HG03097 (cell line): ENCODE results near the gene MARCHF6.
"Not testable (repeated sequence)": the region's sequence is repeated elsewhere in the genome, so short reads cannot be mapped to it uniquely, and the experiment has no call there.

Experiments
- ATAC-seq: cut with Tn5 transposase; IDR thresholded peaks from one replicate; pipeline ENCODE4 v1.9.1; 2021; ENCODE audit not compliant: unreplicated experiment, low FRiP score

Gene MARCHF6

DNA sequence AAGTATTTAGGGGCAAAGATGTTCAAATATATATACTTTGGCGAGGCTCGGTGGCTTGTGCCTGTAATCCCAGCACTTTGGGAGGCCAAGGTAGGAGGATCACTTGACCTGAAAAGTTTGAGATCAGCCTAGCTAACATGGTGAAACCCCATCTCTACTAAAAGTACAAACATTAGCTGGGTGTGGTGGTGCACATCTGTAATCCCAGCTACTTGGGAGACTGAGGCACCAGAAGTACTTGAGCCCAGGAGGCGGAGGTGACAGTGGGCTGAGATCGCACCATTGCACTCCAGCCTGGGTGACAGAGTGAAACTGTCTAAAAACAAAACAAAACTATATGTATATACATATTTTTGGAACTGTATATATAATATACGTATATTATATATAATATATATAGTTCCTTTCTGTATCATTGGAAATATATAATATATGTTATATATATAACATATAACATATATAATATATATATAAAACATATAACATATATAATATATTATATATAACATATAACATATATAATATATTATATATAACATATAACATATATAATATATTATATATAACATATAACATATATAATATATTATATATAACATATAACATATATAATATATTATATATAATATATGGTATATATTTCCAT lies 8.9 kb upstream of the MARCHF6 start:
- not testable (repeated sequence) for ATAC-seq

DNA sequence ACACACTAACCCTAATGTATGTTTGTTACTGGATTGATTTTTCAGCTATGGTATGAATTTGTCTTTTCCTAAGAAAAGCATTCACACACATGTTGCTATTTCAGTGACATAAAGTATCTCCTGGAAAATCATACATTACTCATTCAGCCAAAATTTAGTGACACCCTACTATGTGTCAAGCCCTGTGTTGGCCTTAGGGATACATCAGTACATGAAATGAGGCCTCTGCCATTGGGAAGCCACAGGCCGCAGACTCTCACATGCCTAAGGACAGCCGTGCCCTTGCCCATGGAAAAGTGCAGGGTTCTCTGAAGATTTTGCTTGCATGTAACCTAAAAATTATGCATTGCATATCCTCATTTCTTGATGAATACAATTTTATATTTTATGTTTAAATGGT lies 5.2 kb upstream of the MARCHF6 start:
- no peak for ATAC-seq

DNA sequence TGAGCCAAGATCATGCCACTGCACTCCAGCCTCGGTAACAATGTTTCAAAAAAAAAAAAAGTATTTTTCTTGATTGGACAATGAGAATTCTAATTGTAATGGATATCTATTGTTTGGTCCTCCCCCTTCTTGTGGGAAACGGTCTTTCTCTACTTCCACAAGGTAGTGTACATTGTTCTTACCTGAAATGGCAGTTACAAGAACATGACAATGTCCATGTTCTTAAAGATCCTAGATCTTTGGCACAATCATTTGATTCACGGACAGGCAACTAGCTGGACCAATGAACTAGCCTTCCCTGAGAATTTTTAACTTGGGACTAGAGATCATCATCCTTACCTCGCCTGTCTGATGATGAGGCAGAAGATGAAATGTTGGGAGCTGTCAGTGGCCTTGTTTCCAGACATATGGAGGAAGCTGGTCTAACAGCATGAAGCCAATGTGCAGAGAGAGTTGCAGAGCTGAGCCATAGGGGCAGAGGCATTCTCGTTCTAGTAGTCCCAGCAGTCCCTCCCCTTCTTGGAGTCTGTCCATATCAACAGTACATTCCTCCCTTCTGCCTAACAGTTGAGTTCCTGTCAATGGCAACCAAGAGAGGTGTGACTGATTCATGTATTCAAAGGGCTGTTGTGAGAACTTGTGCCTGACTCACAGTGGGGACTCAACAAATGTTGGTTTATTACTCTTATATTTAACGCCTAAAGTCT lies 2.1 kb upstream of the MARCHF6 start:
- no peak for ATAC-seq

DNA sequence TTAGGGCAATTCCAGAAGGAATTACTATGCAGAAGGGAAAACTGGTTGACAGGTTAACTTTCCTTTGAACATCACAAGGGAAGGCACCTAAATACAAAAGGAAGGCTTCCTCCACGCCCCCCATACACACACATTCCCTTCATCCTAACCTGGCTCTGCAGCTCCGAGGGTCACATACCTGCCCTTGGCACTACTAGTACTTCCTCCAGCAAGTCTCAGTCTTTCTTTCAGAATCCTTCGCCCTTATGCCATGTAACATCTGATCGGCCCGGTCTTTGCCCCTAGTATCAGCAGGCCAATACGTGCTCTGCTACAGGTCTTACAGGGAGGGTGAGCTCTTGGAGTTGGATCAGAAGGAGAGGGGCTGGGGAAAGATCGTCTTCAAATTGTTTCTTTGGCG lies 1.6 kb upstream of the MARCHF6 start:
- no peak for ATAC-seq

DNA sequence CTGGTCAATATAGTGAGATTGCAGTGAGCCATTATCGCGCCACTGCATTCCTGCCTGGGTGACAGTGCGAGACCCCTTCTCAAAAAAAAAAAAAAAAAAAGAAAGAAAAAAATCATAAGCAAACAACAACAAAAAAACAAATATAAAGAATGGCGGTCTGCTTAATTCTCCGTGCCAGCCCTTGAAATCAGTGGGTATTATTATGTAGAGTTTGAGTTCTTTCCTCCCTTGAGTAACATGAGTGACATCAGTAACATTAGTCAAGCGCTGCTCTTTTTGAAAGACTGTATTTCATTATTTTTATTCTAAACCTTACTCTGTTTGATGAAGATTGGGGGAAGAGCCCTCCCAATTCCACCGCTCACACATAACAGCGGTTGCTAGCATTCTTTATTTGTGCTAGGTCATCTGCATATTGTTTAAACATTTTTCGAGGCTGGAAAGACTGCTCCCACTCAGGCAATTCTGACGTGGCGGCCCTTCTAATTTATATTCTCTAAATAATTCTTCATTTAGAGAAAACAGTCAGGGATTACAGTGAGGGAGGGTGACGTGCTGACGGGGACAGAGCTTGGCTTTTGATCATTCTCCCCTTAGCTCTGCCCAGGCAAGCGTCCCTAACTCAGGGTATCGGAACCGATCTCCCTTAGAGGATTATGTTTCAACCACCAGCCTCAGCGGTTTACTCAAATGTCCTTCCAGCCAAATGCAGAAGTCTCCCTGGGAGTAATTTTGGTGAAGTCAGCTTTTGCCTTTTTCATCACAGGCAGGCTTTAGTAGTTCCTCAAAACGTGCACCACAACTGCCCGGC lies 860 bp upstream of the MARCHF6 start:
- no peak for ATAC-seq

DNA sequence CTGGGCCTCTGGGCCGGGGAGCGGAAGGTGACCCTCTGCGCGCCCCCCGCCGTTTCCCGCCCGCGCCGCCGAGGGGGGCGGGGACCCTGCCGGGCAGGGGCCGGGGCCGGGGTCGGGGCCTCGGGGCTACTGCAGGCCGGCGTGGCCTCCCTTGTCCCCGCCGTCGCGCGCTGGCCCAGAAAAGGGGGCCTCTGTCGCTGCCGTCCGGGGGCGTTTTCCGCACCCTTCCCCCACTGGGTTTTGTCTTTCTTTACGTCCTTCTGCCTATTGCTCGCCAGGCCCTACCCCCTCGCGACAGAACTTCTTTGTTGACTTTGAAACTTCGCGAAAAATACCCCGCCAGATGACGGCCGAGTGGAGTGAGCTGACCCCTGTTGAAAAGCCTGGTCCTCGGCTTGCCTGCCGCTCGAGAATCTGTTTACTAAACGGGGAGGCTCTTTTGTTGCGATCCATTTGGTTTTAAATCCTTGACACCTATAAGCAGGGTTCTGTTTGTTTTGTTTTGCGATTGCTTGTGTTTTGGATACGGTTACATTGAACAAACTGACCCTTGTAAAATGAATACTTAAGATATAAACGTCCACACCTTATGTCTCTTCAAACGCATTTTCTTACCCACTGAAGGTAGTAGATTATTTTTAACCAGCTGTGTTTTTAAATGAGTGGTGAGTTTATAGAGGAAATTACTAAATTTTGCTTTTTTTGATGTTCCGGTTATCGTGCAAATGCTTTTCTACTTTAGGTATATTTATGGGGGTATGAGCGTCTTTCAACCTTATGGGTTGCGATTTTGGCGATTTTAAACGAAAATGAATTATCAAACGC lies 765 bp downstream of the MARCHF6 start:
- ATAC-seq, result peak; percentile 11

DNA sequence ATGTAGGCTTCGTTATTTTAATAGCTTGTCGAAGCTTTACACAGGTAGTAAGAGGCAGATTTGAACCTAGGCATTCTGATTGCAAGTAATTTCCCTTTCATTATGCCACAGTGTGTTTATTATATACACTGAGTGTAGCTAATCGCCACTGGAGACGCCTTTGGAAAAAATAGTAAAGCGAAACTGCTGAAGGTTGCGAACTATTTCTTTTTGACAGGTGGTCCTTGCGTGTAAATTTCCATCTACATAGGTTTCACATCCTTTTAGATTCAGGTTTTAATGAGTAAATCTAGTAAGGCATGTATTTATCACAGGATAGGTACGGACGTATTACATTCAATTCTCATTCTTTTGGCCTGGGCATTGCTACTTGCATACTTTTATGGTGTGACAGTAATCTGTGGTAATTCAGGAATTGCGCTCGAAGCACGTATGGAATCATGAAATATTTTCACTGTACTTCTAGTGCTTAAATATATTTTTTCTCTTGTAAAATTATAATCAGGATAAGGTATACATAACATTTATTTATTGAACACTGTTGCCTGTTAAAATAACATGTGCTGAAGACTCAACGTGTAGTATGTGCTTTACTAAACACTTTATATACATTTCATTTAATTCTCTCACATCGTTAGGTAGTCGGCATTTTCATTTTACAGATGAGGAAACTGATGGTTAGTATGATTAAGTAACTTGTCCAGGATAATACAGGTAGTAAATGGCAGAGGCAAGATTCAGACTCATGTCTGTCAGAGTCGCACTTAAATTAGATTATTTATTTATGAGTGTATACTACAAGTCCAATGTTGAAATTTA lies 1.8 kb downstream of the MARCHF6 start:
- no peak for ATAC-seq

DNA sequence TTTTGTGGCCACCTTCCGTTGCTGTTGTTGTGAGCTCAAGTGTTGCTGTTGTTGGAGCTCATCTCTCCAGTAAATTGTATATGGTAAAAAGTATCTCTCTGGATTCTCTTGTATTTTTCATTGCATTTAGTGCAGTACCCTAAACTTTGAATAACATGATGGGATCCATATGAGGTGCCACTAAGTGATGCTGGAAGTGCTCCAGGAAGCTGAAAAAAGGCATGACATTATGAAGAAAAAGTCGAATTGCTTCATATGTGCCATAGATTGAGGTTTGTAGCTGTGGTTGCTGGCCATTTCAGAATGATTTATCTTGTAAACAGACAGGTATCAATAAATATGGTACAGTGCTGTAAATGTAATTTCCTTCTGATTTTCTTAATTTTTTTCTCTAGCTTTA lies 5.5 kb downstream of the MARCHF6 start:
- ATAC-seq, result no peak

DNA sequence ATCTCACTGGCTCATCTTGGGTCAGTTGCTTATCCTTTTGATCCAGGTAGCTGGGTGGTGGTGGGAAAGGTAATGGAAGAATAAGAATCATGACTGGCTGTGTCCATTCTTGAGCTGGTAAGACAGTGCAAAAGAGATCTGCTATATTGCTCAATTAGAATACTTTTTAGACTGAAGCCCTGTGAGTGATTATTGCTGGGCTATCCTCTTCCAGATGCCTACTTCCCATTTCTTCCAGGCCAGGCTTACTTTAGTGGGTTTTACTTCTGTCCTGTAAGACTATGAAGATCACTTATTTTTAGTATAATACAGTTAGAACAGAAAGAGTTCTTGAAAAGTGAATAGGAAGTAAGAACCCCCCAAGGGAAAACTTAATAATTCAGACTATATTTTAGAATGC lies 7.2 kb downstream of the MARCHF6 start:
- no peak for ATAC-seq

DNA sequence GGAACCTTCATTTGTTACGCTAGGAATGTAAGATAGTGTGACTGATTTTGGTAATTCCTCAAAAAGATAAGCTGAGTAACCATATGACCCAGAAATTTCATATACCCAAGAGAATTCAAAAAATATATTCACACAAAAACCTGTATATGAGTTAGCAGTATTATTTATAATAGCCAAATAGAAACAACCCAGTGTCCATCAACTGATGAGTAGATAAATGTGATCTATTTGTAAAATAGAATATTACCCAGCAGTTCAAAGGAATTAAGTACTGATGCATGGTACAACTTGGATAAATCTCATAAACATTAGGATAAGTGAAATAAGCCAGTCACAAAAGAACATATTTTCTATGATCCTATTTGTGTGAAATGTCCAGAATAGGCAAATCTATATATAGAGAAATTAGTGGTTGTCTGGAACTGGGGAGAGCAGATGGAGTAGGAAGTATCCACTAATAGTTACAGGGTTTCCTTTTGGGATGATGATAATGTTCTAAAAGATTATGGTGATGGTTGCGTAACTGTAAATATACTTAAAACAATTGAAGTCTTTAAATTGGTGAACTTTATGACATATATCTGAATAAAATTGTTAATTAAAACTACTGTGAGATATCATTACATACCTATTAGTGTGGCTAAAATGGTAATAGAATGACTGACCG lies 10.2 kb downstream of the MARCHF6 start:
- no peak for ATAC-seq

DNA sequence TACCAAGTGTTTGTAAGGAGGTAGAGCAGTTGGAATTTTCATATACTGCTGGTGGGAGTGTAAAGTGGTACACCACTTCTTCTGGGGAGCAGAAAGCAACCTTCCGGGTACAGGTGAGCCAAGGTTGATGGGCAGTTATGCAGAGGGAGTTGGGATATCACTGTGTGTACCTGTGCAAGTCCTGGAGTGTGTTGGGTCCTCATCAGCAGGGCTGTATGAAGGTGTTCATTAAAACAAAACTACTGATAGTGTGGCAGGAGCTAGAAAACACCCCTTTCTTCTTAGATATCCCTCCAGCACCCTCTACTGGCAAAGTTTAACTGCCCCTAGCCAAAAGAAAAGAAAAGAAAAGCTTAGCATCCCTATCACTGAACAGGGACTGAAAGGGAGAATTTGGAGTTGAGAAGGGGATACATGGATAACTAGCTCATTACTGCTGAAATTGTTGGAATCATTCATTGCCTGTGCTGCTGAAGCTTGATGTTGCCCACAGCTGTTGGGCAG lies 10.7 kb downstream of the MARCHF6 start:
- ATAC-seq, result no peak

DNA sequence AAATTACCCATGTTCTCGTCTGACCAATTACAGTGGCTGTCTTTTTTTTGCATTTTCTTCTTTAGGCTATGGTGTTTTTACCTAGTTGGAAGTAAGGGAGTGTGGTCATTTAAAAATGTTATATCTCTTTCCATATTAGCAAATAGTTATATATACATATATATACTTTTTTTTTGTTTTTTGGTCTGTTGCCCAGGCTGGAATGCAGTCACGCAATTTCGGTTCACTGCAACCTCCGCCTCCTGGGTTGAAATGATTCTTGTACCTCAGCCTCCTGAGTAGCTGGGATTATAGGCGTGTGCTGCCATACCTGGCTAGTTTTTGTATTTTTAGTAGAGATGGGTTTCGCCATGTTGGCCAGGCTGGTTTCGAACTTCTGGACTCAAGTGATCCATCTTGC lies 12.3 kb downstream of the MARCHF6 start:
- ATAC-seq, result no peak

DNA sequence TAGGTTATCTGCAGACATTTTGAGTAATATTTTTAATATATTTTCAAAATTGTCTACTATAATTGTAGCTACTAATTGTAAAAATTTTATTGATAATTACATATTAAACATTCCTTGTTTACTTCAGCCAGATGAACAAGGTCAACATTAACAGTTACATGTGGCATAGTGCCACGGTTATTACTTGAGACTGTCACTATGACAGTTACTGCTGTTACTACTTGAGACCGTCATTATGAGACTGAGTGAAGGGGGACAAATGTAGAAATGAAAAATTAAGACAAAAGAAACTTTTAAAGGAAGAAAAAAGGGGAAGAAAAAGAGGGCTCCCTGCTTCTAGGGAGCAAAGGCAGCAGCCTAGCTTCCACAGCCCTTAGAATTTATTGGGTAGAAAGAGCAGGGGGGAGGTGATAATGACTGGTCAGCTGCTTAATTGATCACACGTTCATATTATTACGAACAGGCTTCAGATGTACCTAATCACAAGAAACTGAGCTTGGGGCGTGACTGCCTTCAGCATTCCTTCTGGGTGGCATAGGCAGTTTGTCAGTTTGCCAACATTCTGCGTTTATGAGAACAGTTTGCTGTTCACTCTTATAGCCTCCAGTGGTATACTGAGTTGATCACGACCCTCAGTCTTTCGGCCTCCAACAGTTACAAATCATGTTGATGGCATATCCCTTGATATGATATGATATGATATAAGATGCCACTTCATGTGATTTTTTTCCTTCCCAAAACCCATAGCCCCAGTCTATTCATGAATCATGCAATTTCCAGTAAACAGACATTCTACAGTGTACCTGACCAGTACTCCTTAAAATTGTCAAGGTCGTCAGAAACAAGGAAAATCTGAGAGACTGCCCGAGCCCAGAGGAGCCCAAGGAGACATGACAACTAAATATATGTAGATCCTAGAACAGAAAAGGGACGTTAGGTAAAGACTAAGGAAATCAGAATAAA lies 13.1 kb downstream of the MARCHF6 start:
- ATAC-seq, result no peak

DNA sequence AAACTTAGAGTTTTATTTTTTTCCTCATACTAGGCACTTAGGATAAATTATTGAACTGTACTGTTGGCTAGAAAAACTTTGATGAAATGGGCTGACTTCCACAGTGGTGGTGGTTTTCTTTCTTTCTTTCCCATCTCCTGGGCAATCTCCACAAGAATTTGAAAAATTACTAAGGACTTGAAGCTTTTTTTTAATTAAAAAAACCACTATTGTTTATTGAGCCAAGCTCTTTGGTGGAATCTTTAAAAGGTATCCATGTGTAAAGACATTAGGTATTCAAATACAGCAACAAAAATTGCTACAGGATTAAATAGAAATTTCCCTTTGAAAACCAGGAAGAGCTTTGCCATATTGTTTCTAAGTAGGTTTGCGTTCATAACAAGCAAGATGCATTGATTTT lies 14.1 kb downstream of the MARCHF6 start:
- ATAC-seq, result no peak

DNA sequence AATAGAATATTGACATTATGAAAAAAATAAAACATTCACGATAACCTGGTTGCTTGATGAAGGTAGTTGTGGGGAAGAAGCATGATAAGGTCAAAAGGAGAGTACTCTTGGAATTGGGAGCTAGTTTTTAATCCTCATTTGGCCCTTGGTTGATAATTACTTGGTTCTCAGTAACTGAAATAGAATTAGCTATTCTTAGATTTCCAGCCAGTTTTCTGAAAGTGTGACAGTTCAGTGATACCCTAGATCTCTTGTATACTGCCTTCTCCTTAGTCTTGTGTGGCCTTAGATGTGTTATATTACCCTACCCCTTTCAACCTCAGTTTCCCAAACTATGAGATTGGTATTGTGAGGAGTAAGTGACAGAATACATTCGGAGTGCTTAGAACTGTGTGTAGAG lies 17.4 kb downstream of the MARCHF6 start:
- ATAC-seq, result no peak

DNA sequence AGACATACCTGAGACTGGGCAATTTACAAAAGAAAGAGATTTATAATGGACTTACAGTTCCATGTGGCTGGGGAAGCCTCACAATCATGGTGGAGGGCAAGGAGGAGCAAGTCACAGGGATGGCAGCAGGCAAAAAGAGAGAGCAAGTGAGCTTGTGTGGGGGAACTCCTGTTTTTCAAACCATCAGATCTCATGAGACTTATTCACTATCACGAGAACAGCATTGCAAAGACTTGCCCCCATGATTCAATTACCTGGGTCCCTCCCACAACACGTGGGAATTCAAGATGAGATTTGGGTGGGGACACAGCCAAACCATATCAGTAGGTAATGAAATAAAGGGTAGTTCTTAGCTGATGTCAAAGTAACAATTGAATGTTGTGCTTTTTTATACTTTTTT lies 17.9 kb downstream of the MARCHF6 start:
- not testable (repeated sequence) for ATAC-seq

DNA sequence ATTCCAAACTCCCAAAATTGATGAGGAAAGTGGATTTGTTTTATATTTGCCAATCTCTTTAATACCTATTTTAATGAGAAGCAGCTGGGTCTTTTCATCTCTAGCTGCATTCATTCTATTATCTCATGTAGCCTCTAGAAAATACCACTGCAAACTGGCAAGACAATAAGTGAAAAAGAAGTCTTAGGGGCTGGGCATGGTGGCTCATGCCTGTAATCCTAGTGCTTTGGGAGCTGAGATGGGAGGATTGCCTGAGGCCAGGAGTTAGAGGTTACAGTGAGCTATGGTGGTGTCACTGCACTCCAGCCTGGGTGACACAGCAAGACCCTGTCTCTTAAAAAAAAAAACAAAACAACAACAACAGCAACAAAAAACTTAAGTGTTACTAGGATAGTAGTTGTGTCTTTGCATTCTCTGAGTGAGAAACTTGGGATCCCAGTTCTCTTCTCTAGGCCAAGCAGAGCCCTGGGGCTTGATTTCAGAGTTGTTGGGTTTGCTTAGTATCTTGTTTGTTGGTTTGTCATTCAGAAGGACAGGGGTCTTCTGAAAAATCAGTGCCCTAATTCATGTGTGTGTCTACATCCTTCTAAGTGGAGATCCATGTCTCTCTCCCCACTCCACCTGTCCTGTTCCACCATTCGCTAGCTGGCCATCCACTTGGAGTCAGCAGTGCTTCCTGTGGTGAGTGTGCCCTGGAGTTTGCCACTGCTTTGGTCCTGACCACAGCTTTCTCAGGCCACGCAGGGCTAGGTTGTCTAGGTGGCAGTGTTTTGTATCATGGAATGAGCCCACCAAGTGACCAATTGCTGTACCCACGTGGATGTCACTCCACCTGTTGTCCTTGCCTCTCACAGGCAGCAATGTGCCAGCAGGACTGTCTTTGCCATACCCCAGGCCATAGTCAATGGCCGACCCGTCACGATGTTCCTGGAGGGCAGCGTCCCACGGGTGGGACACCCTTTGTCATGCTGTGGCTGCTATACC lies 19.5 kb downstream of the MARCHF6 start:
- ATAC-seq, result no peak
